ENCODE results near the gene SLC38A2.

DNA sequence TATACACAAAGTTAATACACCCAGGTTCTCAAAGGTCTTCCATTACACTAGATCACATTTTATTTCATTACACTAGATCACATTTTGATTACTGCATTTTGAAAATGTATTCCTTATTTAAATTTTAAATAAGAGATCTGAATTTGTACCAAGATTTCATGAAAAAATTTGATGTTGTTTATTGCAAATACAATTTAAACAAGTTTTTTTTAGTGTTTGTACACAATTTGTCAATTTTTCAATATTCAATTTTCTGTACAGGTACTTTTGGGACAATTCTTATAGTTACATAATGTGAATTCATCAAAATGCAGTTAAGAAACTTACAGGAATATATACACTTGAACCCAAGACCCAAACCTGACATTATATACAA lies 14.3 kb downstream of the SLC38A2 start:
- no peak for TF ChIP-seq SP2 (tag by site-specific recombination; IDR thresholded peaks at IDR 0.05)
- TF ChIP-seq WT1 (tag by site-specific recombination; IDR thresholded peaks at IDR 0.05) = no peak
- TF ChIP-seq, protein P1, sequence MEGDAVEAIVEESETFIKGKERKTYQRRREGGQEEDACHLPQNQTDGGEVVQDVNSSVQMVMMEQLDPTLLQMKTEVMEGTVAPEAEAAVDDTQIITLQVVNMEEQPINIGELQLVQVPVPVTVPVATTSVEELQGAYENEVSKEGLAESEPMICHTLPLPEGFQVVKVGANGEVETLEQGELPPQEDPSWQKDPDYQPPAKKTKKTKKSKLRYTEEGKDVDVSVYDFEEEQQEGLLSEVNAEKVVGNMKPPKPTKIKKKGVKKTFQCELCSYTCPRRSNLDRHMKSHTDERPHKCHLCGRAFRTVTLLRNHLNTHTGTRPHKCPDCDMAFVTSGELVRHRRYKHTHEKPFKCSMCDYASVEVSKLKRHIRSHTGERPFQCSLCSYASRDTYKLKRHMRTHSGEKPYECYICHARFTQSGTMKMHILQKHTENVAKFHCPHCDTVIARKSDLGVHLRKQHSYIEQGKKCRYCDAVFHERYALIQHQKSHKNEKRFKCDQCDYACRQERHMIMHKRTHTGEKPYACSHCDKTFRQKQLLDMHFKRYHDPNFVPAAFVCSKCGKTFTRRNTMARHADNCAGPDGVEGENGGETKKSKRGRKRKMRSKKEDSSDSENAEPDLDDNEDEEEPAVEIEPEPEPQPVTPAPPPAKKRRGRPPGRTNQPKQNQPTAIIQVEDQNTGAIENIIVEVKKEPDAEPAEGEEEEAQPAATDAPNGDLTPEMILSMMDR (tag by site-specific recombination; IDR thresholded peaks at IDR 0.05) = no peak
- TF ChIP-seq, protein P2, sequence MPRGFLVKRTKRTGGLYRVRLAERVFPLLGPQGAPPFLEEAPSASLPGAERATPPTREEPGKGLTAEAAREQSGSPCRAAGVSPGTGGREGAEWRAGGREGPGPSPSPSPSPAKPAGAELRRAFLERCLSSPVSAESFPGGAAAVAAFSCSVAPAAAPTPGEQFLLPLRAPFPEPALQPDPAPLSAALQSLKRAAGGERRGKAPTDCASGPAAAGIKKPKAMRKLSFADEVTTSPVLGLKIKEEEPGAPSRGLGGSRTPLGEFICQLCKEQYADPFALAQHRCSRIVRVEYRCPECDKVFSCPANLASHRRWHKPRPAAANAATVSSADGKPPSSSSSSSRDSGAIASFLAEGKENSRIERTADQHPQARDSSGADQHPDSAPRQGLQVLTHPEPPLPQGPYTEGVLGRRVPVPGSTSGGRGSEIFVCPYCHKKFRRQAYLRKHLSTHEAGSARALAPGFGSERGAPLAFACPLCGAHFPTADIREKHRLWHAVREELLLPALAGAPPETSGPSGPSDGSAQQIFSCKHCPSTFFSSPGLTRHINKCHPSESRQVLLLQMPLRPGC (tag by site-specific recombination; IDR thresholded peaks at IDR 0.05) = no peak
- TF ChIP-seq ZNF747 (tag by site-specific recombination; IDR thresholded peaks at IDR 0.05) = no peak
- TF ChIP-seq KLF1 (tag by site-specific recombination; IDR thresholded peaks at IDR 0.05) = no peak
- no peak for TF ChIP-seq YY1 (tag by site-specific recombination; IDR thresholded peaks at IDR 0.05)
- TF ChIP-seq, protein P3, sequence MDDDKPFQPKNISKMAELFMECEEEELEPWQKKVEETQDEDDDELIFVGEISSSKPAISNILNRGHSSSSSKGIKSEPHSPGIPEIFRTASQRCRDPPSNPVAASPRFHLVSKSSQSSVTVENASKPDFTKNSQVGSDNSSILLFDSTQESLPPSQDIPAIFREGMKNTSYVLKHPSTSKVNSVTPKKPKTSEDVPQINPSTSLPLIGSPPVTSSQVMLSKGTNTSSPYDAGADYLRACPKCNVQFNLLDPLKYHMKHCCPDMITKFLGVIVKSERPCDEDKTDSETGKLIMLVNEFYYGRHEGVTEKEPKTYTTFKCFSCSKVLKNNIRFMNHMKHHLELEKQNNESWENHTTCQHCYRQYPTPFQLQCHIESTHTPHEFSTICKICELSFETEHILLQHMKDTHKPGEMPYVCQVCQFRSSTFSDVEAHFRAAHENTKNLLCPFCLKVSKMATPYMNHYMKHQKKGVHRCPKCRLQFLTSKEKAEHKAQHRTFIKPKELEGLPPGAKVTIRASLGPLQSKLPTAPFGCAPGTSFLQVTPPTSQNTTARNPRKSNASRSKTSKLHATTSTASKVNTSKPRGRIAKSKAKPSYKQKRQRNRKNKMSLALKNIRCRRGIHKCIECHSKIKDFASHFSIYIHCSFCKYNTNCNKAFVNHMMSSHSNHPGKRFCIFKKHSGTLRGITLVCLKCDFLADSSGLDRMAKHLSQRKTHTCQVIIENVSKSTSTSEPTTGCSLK (tag by site-specific recombination; IDR thresholded peaks at IDR 0.05) = no peak
- no peak for TF ChIP-seq ZNF391 (tag by site-specific recombination; IDR thresholded peaks at IDR 0.05; ENCODE audit: borderline replicate concordance, low read depth)
- no peak for TF ChIP-seq SCRT2 (tag by site-specific recombination; IDR thresholded peaks at IDR 0.05)
